Measurements from ENCODE around the gene GFER. TPM values are rescaled to one million over a fixed set of nuclear protein-coding genes. Genes with fewer than 3 reads are reported as not detected.

The GFER gene
- total RNA-seq, 2 donors from 2014 or later: 40.3 to 45.5 TPM

DNA sequence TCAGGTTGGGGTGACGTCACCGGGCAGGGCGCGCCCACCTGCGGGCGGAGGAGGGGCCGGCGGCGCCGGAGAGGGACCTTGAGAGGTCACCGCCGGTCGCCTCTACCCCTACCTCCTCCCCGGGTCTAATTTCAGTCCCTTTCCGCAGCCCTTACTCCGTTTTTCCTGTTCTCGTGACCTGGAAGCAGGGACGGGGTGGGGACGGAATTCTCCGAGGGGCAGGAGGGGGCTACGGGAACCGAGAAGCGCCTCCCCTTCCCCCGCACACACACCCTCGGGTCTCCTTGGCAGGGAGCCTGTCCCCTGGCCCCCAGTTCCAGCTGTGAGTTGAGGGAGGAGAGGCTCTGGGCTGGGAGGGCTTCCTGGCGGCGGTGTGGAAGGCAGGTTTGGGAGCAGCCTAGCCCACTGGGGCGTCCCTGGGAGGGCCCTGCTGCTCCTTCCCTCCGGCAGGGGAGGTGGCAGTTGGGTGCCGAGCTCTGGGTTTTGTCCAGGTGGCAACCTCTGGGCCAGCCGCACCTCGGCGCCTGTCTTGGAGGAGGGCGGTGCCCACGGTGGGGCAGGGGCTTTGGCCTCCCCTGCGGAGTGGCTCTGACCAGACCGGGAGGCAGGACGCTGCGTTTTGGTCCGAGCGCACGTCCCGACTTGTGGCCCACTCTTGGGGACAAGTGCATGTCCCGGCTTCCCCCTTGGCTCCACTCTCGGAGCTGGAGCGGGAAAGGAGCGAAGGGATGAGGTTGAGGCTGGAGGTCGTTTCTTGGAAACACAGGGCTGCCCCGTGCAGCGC is 6.5 kb downstream of the GFER start:
- Histone ChIP-seq H3K9me3 (ENCODE audit: control insufficient read depth, low read length) (no peaks in the 10 kb centered on the region), H3K9ac (ENCODE audit: extremely low read depth, low read length, poor library complexity, severe bottlenecking) (peak overlapping the region; percentile 30), H3K36me3 (ENCODE audit: control insufficient read depth, insufficient read depth, low read length) (peaks cover 17% of the 10 kb centered on the region), H3K4me1 (ENCODE audit: control insufficient read depth, insufficient read depth, low read length) (peaks cover 3% of the 10 kb centered on the region), H3K27ac (ENCODE audit: low read depth, low read length) (no peak overlapping the region), H3K27me3 (ENCODE audit: control insufficient read depth, insufficient read depth, low read length, poor library complexity, severe bottlenecking) (peaks cover 37% of the 10 kb centered on the region), H3K4me3 (ENCODE audit: low read length) (peak overlapping the region; percentile 80)
- peak; percentile 90 for DNase-seq
- no peaks in the 10 kb centered on the region for H3K9me3 Mint-ChIP-seq
- no peak overlapping the region for H3K27ac Mint-ChIP-seq
- no peak for TF ChIP-seq CTCF (conservative IDR thresholded peaks at IDR 0.05)
- 4 to 7% methylated on average over 13 to 46 of the region's 50 CpGs for whole genome bisulfite sequencing, 2 experiments (ENCODE audit: insufficient coverage in 1 of 2, insufficient read length in 1 of 2)
- H3K4me1 Mint-ChIP-seq: peaks cover 1% of the 10 kb centered on the region
- peaks cover 13% of the 10 kb centered on the region for H3K36me3 Mint-ChIP-seq (ENCODE audit: low read depth)
- H3K4me3 Mint-ChIP-seq: peak overlapping the region; percentile 53
- peaks cover 41% of the 10 kb centered on the region for H3K27me3 Mint-ChIP-seq (ENCODE audit: insufficient read depth)

GRCh38 chr16:1991135-1991551 is 7.2 kb downstream of the GFER start:
- peak; percentile 69 for DNase-seq
- peak overlapping the region; percentile 80 for H3K4me3 ChIP-seq (ENCODE audit: low read length)
- 16 to 27% methylated on average over 14 to 18 of the region's 18 CpGs for WGBS, 2 experiments (ENCODE audit: insufficient coverage in 1 of 2, insufficient read length in 1 of 2)
- no peak overlapping the region for H3K27ac Mint-ChIP-seq
- peaks cover 14% of the 10 kb centered on the region for H3K36me3 Mint-ChIP-seq (ENCODE audit: low read depth)
- no peaks in the 10 kb centered on the region for H3K9me3 ChIP-seq (ENCODE audit: control insufficient read depth, low read length)
- H3K27me3 ChIP-seq (ENCODE audit: control insufficient read depth, insufficient read depth, low read length, poor library complexity, severe bottlenecking): peaks cover 37% of the 10 kb centered on the region
- H3K4me1 ChIP-seq (ENCODE audit: control insufficient read depth, insufficient read depth, low read length): peaks cover 3% of the 10 kb centered on the region
- peaks cover 41% of the 10 kb centered on the region for H3K27me3 Mint-ChIP-seq (ENCODE audit: insufficient read depth)
- H3K9me3 Mint-ChIP-seq: no peaks in the 10 kb centered on the region
- peak overlapping the region; percentile 53 for H3K4me3 Mint-ChIP-seq
- H3K36me3 ChIP-seq (ENCODE audit: control insufficient read depth, insufficient read depth, low read length): peaks cover 11% of the 10 kb centered on the region
- no peak overlapping the region for H3K27ac ChIP-seq (ENCODE audit: low read depth, low read length)
- H3K4me1 Mint-ChIP-seq: peaks cover 1% of the 10 kb centered on the region
- TF ChIP-seq CTCF (conservative IDR thresholded peaks at IDR 0.05): no peak
- H3K9ac ChIP-seq (ENCODE audit: extremely low read depth, low read length, poor library complexity, severe bottlenecking): no peak overlapping the region

GRCh38 chr16:1991588-1991947 is 7.6 kb downstream of the GFER start:
- Histone ChIP-seq H3K9ac (ENCODE audit: extremely low read depth, low read length, poor library complexity, severe bottlenecking) (no peak overlapping the region), H3K36me3 (ENCODE audit: control insufficient read depth, insufficient read depth, low read length) (peaks cover 7% of the 10 kb centered on the region), H3K9me3 (ENCODE audit: control insufficient read depth, low read length) (no peaks in the 10 kb centered on the region), H3K27me3 (ENCODE audit: control insufficient read depth, insufficient read depth, low read length, poor library complexity, severe bottlenecking) (peaks cover 37% of the 10 kb centered on the region), H3K4me3 (ENCODE audit: low read length) (no peak overlapping the region), H3K27ac (ENCODE audit: low read depth, low read length) (no peak overlapping the region), H3K4me1 (ENCODE audit: control insufficient read depth, insufficient read depth, low read length) (peaks cover 3% of the 10 kb centered on the region)
- Mint-ChIP-seq H3K27ac (no peak overlapping the region), H3K36me3 (ENCODE audit: low read depth) (peaks cover 10% of the 10 kb centered on the region), H3K27me3 (ENCODE audit: insufficient read depth) (peaks cover 41% of the 10 kb centered on the region), H3K4me1 (peaks cover 1% of the 10 kb centered on the region), H3K9me3 (no peaks in the 10 kb centered on the region), H3K4me3 (peak overlapping the region; percentile 53)
- TF ChIP-seq CTCF (conservative IDR thresholded peaks at IDR 0.05): no peak
- DNase-seq: no peak
- WGBS, 2 experiments (ENCODE audit: insufficient coverage in 1 of 2, insufficient read length in 1 of 2): 25 to 32% methylated on average over 22 of the region's 22 CpGs

All from endodermal cell (in vitro differentiated cells).